ENCODE data around the gene MYO10. TPM values are rescaled to one million over a fixed set of nuclear protein-coding genes. Genes with fewer than 3 reads are reported as not detected.

The MYO10 gene
- total RNA-seq, 3 donors from 2014 or later: 8.6 to 22.6 (median 21.2) TPM

DNA sequence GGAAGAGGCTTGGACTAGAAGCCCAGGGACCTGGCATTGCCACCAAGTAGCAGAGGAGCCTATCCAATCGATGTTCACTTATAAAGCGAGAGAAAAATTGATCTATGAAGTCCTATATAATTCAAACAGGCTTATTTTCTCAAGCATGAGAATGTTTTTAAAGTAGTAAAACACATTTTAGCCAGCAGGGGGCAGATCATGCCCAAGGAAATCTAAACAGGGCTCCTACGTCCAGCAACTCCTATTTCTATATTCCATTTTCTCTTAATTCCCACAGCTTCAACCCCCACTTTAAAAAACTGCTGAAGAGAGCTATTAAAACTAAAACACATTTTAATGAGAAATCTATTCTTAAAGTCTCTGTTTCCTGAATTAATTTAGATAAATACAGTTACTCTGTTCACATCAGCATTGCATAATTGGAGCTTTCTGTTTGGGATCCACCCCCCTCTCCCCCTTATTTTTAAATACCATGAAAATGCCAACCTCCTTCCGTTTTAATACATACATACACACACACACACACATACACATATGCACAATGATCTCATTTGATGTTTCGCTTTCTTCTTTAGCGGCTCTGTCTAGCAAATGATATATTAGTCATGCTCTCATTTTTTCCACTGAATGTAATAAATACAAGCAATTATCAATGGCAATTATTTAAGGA is 144.9 kb downstream of the MYO10 start:
- Histone ChIP-seq H3K36me3 (no peaks in the 10 kb centered on the region), H3K4me1 (no peaks in the 10 kb centered on the region), H3K9me3 (no peaks in the 10 kb centered on the region), H3K27me3 (no peaks in the 10 kb centered on the region), H3K27ac (no peak overlapping the region), H3K4me3 (no peak overlapping the region)
- no peak for DNase-seq (ENCODE audit: low spot score in 2 of 2)
- TF ChIP-seq POLR2A (IDR thresholded peaks at IDR 0.05): no peak
- TF ChIP-seq, protein P1, sequence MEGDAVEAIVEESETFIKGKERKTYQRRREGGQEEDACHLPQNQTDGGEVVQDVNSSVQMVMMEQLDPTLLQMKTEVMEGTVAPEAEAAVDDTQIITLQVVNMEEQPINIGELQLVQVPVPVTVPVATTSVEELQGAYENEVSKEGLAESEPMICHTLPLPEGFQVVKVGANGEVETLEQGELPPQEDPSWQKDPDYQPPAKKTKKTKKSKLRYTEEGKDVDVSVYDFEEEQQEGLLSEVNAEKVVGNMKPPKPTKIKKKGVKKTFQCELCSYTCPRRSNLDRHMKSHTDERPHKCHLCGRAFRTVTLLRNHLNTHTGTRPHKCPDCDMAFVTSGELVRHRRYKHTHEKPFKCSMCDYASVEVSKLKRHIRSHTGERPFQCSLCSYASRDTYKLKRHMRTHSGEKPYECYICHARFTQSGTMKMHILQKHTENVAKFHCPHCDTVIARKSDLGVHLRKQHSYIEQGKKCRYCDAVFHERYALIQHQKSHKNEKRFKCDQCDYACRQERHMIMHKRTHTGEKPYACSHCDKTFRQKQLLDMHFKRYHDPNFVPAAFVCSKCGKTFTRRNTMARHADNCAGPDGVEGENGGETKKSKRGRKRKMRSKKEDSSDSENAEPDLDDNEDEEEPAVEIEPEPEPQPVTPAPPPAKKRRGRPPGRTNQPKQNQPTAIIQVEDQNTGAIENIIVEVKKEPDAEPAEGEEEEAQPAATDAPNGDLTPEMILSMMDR (IDR thresholded peaks at IDR 0.05): peak; percentile 58 to 78 (median 67)
- intact Hi-C loops (cut with DNase I; ENCODE audit: low total_unique reads): no loop called here

GRCh38 chr5:16788957-16789356 is 147.1 kb downstream of the MYO10 start:
- H3K27me3 ChIP-seq: no peaks in the 10 kb centered on the region
- DNase-seq (ENCODE audit: low spot score in 2 of 2): no peak
- no peaks in the 10 kb centered on the region for H3K36me3 ChIP-seq
- intact Hi-C loops (cut with DNase I; ENCODE audit: low total_unique reads): no loop called here
- no peaks in the 10 kb centered on the region for H3K9me3 ChIP-seq
- H3K27ac ChIP-seq: no peak overlapping the region
- no peak overlapping the region for H3K4me3 ChIP-seq
- TF ChIP-seq POLR2A (IDR thresholded peaks at IDR 0.05): no peak
- TF ChIP-seq POLR2AphosphoS5 (IDR thresholded peaks at IDR 0.05): no peak
- TF ChIP-seq, protein P1 (IDR thresholded peaks at IDR 0.05): no peak
- H3K4me1 ChIP-seq: no peaks in the 10 kb centered on the region

GRCh38 chr5:16787278-16787677 is 148.8 kb downstream of the MYO10 start:
- Histone ChIP-seq H3K4me1 (no peaks in the 10 kb centered on the region), H3K4me3 (no peak overlapping the region), H3K9me3 (no peaks in the 10 kb centered on the region), H3K27me3 (no peaks in the 10 kb centered on the region), H3K36me3 (no peaks in the 10 kb centered on the region), H3K27ac (peak overlapping the region in 1 of 2 donors; percentile 48)
- TF ChIP-seq, protein P1 (IDR thresholded peaks at IDR 0.05): no peak
- TF ChIP-seq POLR2A (IDR thresholded peaks at IDR 0.05) (no peak), POLR2AphosphoS5 (IDR thresholded peaks at IDR 0.05) (no peak)
- peak in 1 of 2 donors; percentile 46 for DNase-seq (ENCODE audit: low spot score in 2 of 2)
- intact Hi-C loops (cut with DNase I; ENCODE audit: low total_unique reads): no loop called here

DNA sequence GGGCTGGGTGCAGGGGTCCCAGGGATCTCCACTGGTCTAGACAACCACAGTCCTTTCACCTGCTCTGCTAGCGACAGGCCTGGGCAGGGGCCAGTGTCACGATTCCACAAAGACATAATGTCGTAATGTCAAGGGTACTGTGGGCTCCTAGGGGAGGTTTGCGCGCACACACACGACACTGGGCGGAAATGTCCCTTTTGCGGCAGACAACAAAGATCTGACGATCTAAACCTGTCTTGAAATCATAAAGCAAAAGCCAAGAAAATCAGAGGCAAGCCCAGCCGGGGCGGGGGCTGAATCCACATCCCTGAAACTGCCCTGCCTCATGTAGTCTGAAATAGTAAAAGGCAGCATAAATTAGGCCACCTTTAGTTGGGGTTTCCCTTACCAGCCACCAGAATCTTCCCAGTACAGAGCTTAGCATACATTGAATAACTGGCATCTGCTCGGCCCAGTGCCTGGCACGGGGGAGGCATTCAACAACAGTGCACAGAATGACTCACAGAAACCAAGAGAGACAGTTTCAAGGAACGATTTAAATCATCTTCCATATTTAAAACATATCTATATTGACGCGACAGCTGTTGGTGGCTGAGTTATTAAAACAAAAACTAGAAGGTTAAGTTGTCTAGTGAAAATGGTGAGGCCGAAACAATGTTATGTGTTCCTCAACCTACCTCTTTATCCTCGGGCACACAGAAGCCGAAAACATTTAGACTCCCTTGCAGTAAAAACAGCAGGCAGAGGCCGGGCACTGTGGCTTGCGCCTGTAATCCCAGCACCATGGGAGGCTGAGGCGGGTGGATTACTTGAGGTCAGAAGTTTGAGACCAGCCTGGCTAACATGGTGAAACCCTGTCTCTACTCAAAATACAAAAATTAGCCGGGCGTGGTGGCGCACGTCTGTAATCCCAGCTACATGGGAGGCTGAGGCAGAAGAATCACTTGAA is 151.0 kb downstream of the MYO10 start:
- DNase-seq (ENCODE audit: low spot score in 2 of 2): no peak
- no peaks in the 10 kb centered on the region for H3K4me1 ChIP-seq
- TF ChIP-seq POLR2A (IDR thresholded peaks at IDR 0.05) (no peak), POLR2AphosphoS5 (IDR thresholded peaks at IDR 0.05) (no peak)
- TF ChIP-seq, protein P1 (IDR thresholded peaks at IDR 0.05): no peak
- H3K4me3 ChIP-seq: no peak overlapping the region
- no peaks in the 10 kb centered on the region for H3K36me3 ChIP-seq
- no peaks in the 10 kb centered on the region for H3K27me3 ChIP-seq
- intact Hi-C loops (cut with DNase I; ENCODE audit: low total_unique reads): no loop called here
- H3K9me3 ChIP-seq: no peaks in the 10 kb centered on the region
- H3K27ac ChIP-seq: no peak overlapping the region

- no peaks in the 10 kb centered on the region for H3K9me3 ChIP-seq
- H3K4me1 ChIP-seq: no peaks in the 10 kb centered on the region
- TF ChIP-seq POLR2AphosphoS5 (IDR thresholded peaks at IDR 0.05) (no peak), POLR2A (IDR thresholded peaks at IDR 0.05) (no peak)
- TF ChIP-seq, protein P1 (IDR thresholded peaks at IDR 0.05): no peak
- H3K36me3 ChIP-seq: no peaks in the 10 kb centered on the region
- H3K27ac ChIP-seq: no peak overlapping the region
- intact Hi-C loops (cut with DNase I; ENCODE audit: low total_unique reads): no loop called here
- DNase-seq (ENCODE audit: low spot score in 2 of 2): no peak
- no peaks in the 10 kb centered on the region for H3K27me3 ChIP-seq
- H3K4me3 ChIP-seq: no peak overlapping the region
Measured at GRCh38 chr5:16784088-16784487, 152.0 kb downstream of the MYO10 start.

All from breast epithelium (tissue), 4 donors.